ENCODE data around the gene CABP7.

- no peak for TF ChIP-seq CTCF (IDR thresholded peaks at IDR 0.05; ENCODE audit: low read length)
- TF ChIP-seq EZH2 (IDR thresholded peaks at IDR 0.05; ENCODE audit: borderline replicate concordance, low read length) = no peak
Measured at GRCh38 chr22:29702931-29703501, 16.8 kb upstream of the CABP7 start.
